ENCODE measurements around the gene VEGFA.

Gene VEGFA

DNA sequence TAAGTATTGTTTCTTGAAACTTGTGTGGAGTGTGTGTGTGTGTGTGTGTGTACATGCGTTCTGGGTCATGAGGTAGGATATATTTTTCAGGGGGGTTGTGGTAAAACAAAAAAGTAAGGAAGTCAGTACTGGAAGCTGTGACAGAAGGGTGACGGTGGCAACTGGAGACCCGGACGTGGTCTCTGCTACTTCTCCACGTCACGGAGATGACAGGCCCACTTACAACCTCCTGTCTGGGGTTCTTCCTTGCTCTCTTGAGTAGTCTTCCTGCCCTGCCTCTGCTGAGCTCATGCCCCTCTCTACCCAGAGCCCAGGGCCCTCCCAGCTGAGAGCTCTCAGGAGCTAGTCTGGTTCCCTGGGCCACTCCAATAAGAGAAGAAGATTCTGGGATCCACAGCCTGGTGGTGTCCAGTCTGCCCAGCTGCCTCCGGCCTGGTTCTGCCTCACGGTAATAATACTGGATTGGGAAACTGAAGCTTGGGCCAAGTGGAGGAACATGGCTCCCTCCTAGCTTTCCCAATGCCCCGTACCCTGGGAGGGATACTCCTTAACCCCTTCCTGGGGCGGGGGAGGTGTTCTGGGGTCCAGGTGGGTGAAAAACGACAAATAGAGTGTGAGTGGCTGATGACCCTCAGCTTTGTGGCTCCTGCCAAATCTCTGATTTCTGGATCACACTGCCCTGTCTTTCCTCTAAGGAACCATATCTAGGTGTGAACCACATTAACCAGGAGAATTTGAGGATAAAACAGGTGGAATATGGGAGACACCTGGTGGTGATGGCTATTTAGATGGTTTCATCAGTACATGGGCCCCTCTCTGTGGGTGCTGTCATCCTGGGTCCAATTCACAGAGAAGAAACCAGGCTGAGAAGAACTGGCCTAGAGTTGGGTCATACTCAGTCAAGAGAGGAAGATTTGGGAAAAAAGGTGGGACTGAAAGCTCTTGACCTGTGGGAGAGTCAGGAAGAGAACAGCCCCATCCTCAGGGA, 27.2 kb downstream of the VEGFA start:
- in situ Hi-C loops (cut with MboI; ENCODE audit: low sequenced_read_pairs): no loop called here
- Histone ChIP-seq H3K27me3 (ENCODE audit: low read depth) (no peaks in the 10 kb centered on the region), H3K4me3 (no peak overlapping the region), H3K4me1 (no peaks in the 10 kb centered on the region), H3K9me3 (no peaks in the 10 kb centered on the region), H3K36me3 (replicated peaks) (no peaks in the 10 kb centered on the region)
- DNase-seq (ENCODE audit: low spot score in 2 of 2): no peak

- no peak for DNase-seq (ENCODE audit: low spot score in 2 of 2)
- in situ Hi-C loops (cut with MboI; ENCODE audit: low sequenced_read_pairs): no loop called here
- H3K4me1 ChIP-seq: no peaks in the 10 kb centered on the region
- no peaks in the 10 kb centered on the region for H3K36me3 ChIP-seq (replicated peaks)
- no peak overlapping the region for H3K4me3 ChIP-seq
- no peaks in the 10 kb centered on the region for H3K9me3 ChIP-seq
- no peaks in the 10 kb centered on the region for H3K27me3 ChIP-seq (ENCODE audit: low read depth)
Measured at GRCh38 chr6:43797919-43798318, 27.9 kb downstream of the VEGFA start.

GRCh38 chr6:43798688-43799444, 28.9 kb downstream of the VEGFA start:
- Histone ChIP-seq H3K27me3 (ENCODE audit: low read depth) (no peaks in the 10 kb centered on the region), H3K36me3 (replicated peaks) (no peaks in the 10 kb centered on the region), H3K4me3 (no peak overlapping the region), H3K4me1 (no peaks in the 10 kb centered on the region), H3K9me3 (no peaks in the 10 kb centered on the region)
- in situ Hi-C loops (cut with MboI; ENCODE audit: low sequenced_read_pairs): no loop called here
- no peak for DNase-seq (ENCODE audit: low spot score in 2 of 2)

DNA sequence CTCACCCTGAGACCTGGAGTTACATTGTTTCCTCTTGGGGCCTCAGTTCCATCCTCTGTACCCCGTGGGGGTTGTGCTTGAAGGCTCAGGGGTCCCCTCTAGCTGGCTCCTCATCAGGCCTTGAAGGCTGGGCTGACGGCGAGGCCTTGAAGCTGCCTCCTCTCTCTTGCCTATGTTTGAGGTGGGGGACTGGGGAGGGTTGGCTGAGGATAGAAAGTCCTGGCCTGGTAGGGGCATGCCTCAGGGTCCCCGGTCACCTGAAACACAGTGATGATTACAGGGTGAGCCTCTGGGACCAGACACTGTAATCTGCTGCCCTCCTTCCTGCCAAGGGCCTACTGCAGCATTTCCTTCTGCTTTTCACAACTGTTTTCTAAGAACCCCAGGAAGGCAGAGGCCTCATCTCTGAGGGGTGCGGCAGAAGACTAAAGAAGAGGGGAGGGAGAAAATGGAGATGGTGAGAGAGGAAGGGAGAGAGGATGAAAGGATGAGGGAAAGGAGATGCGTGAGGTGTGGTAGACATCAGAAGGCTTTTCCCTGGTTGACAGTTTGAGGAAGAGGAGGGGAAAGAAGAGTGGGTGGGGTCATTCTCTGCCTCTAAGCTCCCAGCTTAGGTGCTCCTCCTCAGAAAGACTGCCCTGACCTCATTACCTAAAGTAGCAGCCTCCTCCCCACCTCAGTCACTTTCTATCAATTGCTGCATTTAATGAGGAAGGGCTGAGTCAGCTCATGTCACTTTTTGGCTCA, 29.7 kb downstream of the VEGFA start:
- no peak for DNase-seq (ENCODE audit: low spot score in 2 of 2)
- Histone ChIP-seq H3K4me3 (no peak overlapping the region), H3K27me3 (ENCODE audit: low read depth) (no peaks in the 10 kb centered on the region), H3K4me1 (no peaks in the 10 kb centered on the region), H3K36me3 (replicated peaks) (no peaks in the 10 kb centered on the region), H3K9me3 (no peaks in the 10 kb centered on the region)
- in situ Hi-C loops (cut with MboI; ENCODE audit: low sequenced_read_pairs): no loop called here

DNA sequence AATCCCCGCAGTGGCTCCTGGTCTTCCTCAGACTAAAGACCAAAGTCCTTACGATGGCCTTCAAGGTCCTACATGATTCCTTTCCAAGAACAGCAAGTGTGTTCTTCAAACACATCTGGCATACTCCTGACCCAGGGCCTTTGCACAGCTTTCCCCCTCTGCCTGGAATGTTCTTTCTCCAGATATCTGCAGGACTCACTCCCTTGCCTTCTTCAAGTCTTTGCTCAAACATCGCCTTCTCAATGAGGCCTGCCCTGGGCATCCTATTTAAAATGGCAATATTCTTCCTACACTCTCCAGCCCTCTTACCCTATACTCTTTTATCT, 30.2 kb downstream of the VEGFA start:
- no peak for DNase-seq (ENCODE audit: low spot score in 2 of 2)
- no peaks in the 10 kb centered on the region for H3K27me3 ChIP-seq (ENCODE audit: low read depth)
- no peak overlapping the region for H3K4me3 ChIP-seq
- H3K4me1 ChIP-seq: no peaks in the 10 kb centered on the region
- in situ Hi-C loops (cut with MboI; ENCODE audit: low sequenced_read_pairs): no loop called here
- no peaks in the 10 kb centered on the region for H3K9me3 ChIP-seq
- H3K36me3 ChIP-seq (replicated peaks): no peaks in the 10 kb centered on the region

DNA sequence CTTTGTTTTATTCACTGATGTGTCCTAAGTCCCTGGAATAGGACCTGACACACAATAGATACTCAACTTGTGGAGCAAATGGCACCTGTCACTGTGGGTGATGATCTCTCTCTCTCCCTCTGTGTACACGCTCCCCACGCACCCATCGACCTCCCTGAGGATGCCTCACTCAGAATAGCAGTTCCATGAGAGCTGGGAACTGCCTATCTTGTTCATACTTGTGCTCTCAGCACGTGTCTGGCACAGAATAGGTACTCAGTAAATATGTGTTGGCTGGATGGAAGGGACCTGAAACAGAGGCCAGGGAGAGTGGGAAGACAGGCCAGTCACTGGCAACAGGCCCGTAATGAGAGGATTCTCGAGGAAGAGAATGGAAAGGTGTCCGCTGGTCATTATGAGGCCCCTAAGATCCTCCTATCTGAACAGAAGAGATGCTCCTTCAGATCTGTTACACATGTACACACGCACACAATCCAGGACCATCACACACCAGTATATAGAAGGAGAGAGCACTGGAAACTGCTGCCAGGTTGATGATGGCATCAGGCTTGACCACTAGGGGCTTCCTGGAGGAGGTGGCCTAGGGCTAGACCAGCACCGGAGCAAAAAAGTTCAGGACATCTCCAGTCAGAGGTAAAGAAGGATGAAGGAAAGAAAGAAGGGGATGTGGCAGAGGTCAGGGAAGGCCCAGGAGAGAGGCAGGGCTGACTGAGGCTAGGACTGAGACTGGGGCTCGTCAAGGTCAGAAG, 30.9 kb downstream of the VEGFA start:
- in situ Hi-C loops (cut with MboI; ENCODE audit: low sequenced_read_pairs): no loop called here
- H3K4me1 ChIP-seq: no peaks in the 10 kb centered on the region
- no peak for DNase-seq (ENCODE audit: low spot score in 2 of 2)
- H3K4me3 ChIP-seq: no peak overlapping the region
- no peaks in the 10 kb centered on the region for H3K36me3 ChIP-seq (replicated peaks)
- H3K9me3 ChIP-seq: no peaks in the 10 kb centered on the region
- no peaks in the 10 kb centered on the region for H3K27me3 ChIP-seq (ENCODE audit: low read depth)

DNA sequence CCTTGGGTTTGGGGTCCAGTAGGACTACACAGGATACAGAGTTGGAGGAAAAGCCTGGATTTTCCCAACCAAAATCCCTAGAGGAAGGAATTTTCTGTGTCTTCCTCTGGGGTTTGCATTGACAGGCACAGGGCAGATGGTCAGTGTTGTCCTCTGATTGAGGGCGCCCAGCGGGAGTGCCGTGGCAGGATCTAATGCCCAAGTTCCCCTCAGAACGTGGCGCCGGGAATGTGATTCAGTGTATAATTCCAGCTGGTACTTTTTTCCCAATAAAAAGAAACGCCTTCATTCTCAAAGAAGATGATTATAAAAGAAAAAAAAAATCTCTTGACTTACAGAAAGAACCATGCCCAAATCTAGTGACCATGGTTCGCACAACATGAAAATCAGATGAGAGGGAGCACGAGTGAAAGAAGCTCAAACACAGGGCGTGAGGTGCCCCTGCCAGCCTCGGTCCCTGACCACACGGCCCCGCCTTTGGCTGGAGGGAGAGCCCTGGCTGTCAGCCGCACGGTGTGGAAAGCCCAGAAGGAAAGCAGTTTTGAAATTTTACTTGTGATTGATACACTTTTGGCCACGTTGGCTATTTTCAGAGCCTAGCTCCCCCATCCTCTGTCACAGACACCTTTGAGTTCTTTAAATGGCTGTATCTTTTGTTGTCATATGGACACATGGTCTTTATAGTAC, 31.6 kb downstream of the VEGFA start:
- no peaks in the 10 kb centered on the region for H3K27me3 ChIP-seq (ENCODE audit: low read depth)
- H3K4me3 ChIP-seq: no peak overlapping the region
- H3K4me1 ChIP-seq: no peaks in the 10 kb centered on the region
- no peaks in the 10 kb centered on the region for H3K9me3 ChIP-seq
- in situ Hi-C loops (cut with MboI; ENCODE audit: low sequenced_read_pairs): no loop called here
- no peaks in the 10 kb centered on the region for H3K36me3 ChIP-seq (replicated peaks)
- no peak for DNase-seq (ENCODE audit: low spot score in 2 of 2)

- H3K4me1 ChIP-seq: no peaks in the 10 kb centered on the region
- no peak for DNase-seq (ENCODE audit: low spot score in 2 of 2)
Measured at GRCh38 chr6:43803055-43803782, 33.2 kb downstream of the VEGFA start.

DNA sequence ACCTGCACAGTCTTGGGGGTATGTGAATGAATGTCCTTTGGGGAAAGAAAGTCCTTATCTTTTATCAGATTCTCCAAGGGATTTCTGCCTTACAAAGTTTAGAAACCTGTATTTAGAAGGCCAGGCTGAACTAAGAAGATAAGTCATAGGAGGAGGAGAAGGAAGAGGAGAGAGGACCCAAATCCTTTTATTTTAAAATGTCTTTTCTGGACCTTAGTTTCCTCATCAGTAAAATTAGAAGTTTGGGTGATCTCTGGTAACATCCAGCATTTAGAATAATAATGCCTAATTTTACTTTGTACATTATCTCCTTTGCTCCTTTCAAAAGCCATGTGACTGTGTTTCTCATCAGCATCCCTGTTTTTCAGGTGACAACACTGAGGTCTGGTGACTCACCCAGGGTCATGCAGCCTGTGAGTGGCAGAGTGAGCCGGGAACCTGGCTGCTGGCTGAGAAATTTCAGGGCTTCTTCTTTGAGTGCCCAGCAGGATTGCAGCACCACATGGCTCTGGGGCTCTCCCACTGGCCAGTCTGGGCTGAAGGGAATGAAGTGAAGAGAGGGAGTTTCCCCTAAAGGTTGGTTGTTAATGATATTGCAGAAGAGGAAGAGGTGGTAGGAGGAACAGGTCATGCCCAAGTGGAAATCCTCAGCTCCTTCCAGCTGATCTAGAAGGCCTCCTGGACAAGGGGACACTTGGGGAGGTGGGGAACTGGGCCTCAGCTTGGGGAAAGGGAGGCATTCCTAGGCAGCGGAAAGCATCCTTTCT, 34.0 kb downstream of the VEGFA start:
- Histone ChIP-seq H3K4me1 (no peaks in the 10 kb centered on the region), H3K4me3 (no peak overlapping the region), H3K27me3 (ENCODE audit: low read depth) (no peaks in the 10 kb centered on the region), H3K36me3 (replicated peaks) (no peaks in the 10 kb centered on the region), H3K9me3 (no peaks in the 10 kb centered on the region)
- DNase-seq (ENCODE audit: low spot score in 2 of 2): no peak
- in situ Hi-C loops (cut with MboI; ENCODE audit: low sequenced_read_pairs): no loop called here

More at GRCh38 chr6:43803055-43803782, 33.2 kb downstream of the VEGFA start:
- Histone ChIP-seq H3K27me3 (ENCODE audit: low read depth) (no peaks in the 10 kb centered on the region), H3K36me3 (replicated peaks) (no peaks in the 10 kb centered on the region), H3K4me3 (no peak overlapping the region), H3K9me3 (no peaks in the 10 kb centered on the region)
- in situ Hi-C loops (cut with MboI; ENCODE audit: low sequenced_read_pairs): no loop called here

DNA sequence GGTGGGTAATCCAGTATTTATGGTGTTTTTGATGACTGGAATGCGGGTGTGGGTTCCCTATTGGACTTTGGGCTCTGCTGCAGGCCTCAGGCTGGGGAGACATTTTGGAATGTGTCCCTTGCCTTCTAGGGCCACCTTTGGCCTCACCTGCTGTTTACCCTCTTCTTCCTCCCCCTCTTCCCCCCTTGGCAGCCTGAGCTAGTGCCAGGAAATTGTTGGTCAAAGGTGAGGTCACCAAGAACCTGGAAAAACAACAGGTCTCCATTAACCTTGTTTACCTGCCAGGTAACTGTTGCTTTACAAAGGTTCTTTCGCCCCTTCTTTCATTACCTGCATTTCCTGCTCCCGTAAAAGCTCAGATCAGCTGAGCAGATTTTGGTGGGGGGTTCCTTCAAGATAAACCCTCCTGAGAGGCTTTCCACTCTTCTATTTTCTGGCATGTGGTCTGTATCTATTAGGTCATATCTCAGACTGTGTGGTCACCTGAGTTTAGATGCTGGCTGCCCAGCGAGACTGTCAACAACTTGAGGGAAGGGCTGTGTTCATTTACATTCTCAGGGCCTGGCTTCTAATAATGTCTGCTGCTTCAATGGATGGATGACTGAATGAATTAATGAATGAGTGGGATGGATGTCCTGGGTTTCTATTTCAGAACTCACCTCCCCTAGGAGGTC, 34.7 kb downstream of the VEGFA start:
- H3K4me1 ChIP-seq: no peaks in the 10 kb centered on the region
- in situ Hi-C loops (cut with MboI; ENCODE audit: low sequenced_read_pairs): no loop called here

DNA sequence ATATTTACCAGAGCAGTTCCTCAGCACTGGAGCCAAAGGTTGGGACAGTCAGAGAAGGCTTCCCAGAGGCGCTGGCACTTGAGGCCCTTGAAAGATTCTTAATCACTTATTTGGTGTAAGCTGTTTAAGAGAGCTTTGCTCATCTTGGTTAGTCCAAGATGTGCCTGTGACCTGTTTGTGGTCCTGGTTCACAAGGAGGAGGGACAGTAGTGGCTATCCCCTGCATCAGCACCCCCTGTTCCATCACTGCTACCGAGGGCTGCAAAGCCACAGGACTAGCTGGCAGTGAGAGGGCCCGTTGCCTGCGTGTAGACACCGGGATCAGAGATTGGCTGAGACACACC, 35.7 kb downstream of the VEGFA start:
- in situ Hi-C loops (cut with MboI; ENCODE audit: low sequenced_read_pairs): no loop called here
- Histone ChIP-seq H3K4me3 (no peak overlapping the region), H3K27me3 (ENCODE audit: low read depth) (no peaks in the 10 kb centered on the region), H3K9me3 (no peaks in the 10 kb centered on the region), H3K36me3 (replicated peaks) (no peaks in the 10 kb centered on the region), H3K4me1 (no peaks in the 10 kb centered on the region)
- no peak for DNase-seq (ENCODE audit: low spot score in 2 of 2)

More for the DNA sequence above, 34.7 kb downstream of the VEGFA start:
- H3K4me3 ChIP-seq: no peak overlapping the region
- H3K9me3 ChIP-seq: no peaks in the 10 kb centered on the region
- no peaks in the 10 kb centered on the region for H3K36me3 ChIP-seq (replicated peaks)
- no peaks in the 10 kb centered on the region for H3K27me3 ChIP-seq (ENCODE audit: low read depth)
- DNase-seq (ENCODE audit: low spot score in 2 of 2): no peak

Data from HAP-1 (cell line).